ENCODE measurements around the gene CCDC33.

Gene CCDC33

DNA sequence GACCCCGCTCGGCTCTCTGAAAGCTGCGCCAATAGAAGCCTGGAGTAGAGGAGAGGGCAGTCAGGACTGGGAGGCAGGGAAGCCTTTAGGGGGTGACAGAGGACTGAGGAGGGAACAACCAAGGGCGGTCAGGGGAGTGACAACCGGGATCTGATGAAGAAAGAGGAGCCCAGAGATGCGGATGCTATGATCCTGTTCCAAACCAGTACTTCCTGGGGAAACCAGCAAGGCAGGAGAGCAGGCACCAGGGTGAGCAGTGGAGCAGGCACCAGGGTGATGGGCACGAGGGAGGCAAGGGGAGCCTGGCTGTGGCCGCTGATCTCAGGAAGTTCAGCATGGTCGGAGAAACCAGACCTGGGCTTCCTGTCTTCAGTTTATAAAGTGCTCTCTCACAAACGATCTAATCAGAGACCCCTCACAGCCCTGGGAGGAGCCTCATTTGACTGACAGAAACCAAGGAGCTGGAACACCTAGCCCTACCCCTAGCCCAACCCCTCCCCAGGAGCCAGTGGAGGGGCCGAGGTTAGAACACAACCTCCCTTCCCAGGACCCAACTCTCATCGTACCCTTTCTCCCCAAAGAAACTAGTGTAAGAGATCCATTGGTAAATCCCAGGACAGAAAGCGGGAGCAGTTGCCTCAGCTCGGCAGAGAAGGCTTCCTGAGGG, 34.9 kb downstream of the CCDC33 start:
- DNase-seq (ENCODE audit: low spot score in 2 of 2): no peak
- H3K27me3 Mint-ChIP-seq: peaks cover 63% of the 10 kb centered on the region

DNA sequence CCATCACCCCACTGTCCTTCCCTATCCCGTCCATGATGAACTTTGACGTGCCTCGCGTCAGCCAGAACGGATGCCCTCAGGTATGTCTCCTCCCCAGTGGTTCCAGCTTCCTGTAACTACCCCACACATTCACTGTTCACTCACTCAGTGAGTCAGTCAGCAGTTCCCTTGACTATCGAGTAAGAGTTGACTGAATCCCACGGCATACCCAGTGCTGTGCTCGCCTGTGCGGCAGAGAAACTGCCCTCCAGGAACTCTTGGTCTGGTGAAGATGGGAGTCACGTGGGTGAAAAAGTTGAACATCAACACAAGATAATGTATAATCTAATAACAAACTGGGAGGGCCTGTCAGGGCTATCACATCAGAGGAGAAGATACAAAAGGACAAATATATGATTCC, 36.7 kb downstream of the CCDC33 start:
- Mint-ChIP-seq H3K36me3 (ENCODE audit: insufficient read depth) (no peaks in the 10 kb centered on the region), H3K27me3 (peaks cover 78% of the 10 kb centered on the region), H3K4me3 (no peak overlapping the region), H3K4me1 (peaks cover 5% of the 10 kb centered on the region), H3K27ac (ENCODE audit: low read depth) (no peak overlapping the region), H3K9me3 (no peaks in the 10 kb centered on the region)
- no peak for ATAC-seq (replicated peaks; ENCODE audit: extremely low read depth, poor library complexity, severe bottlenecking)
- DNase-seq (ENCODE audit: low spot score in 2 of 2): no peak

More for the DNA sequence above, 34.9 kb downstream of the CCDC33 start:
- H3K36me3 Mint-ChIP-seq (ENCODE audit: insufficient read depth): no peaks in the 10 kb centered on the region
- H3K9me3 Mint-ChIP-seq: no peaks in the 10 kb centered on the region
- H3K4me1 Mint-ChIP-seq: peaks cover 5% of the 10 kb centered on the region
- H3K27ac Mint-ChIP-seq (ENCODE audit: low read depth): no peak overlapping the region
- ATAC-seq (replicated peaks; ENCODE audit: extremely low read depth, poor library complexity, severe bottlenecking): no peak
- no peak overlapping the region for H3K4me3 Mint-ChIP-seq

GRCh38 chr15:74274470-74275038, 38.4 kb downstream of the CCDC33 start:
- Mint-ChIP-seq H3K36me3 (ENCODE audit: insufficient read depth) (no peaks in the 10 kb centered on the region), H3K27me3 (peaks cover 74% of the 10 kb centered on the region), H3K4me3 (no peak overlapping the region), H3K9me3 (no peaks in the 10 kb centered on the region), H3K4me1 (peaks cover 5% of the 10 kb centered on the region), H3K27ac (ENCODE audit: low read depth) (no peak overlapping the region)
- no peak for ATAC-seq (replicated peaks; ENCODE audit: extremely low read depth, poor library complexity, severe bottlenecking)
- no peak for DNase-seq (ENCODE audit: low spot score in 2 of 2)

DNA sequence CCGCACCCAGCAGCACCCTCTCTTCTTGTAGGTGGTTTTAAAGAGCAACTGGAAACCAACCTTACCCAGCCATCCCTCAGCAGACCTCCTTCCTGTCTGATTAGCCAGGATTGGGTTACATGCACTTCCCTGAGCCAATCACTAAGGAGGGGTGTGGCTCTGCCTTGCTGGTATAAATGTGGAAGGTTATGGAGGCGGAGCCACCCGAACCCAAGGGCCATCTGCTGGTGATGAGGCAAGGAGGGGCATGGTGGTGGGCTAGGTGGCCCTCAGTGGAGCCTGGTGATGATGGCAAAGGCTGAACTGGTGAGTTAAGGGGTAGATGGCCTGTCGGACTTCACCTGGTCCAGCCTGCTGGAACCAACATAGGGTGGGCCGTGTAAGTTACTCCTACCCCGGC, 39.8 kb downstream of the CCDC33 start:
- Mint-ChIP-seq H3K27ac (ENCODE audit: low read depth) (no peak overlapping the region), H3K36me3 (ENCODE audit: insufficient read depth) (no peaks in the 10 kb centered on the region), H3K4me3 (no peak overlapping the region), H3K9me3 (no peaks in the 10 kb centered on the region), H3K27me3 (peaks cover 72% of the 10 kb centered on the region), H3K4me1 (peaks cover 2% of the 10 kb centered on the region)
- ATAC-seq (replicated peaks; ENCODE audit: extremely low read depth, poor library complexity, severe bottlenecking) (no peak), DNase-seq (ENCODE audit: low spot score in 2 of 2) (no peak)

DNA sequence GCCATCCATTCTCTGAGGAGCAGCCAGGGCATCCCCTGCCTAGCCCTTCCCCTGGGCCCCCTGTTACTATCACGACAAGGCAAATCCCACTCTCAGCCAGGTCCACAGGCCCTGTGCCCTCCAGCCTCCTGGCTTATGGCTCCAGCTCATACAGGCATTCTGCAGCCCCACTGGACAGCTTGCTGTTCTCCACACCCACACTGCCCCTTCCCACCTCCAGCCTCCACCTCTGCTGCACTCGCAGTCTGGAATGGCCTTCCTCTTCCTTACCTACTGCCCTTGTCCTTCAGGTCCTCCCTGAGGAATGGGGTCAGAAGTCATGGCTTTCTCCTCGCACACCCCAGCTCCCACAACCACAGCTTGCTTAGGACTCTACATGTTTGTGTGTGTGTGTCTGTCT, 40.4 kb downstream of the CCDC33 start:
- H3K27ac Mint-ChIP-seq (ENCODE audit: low read depth): no peak overlapping the region
- peaks cover 72% of the 10 kb centered on the region for H3K27me3 Mint-ChIP-seq

GRCh38 chr15:74277242-74277810, 41.2 kb downstream of the CCDC33 start:
- no peak for ATAC-seq (replicated peaks; ENCODE audit: extremely low read depth, poor library complexity, severe bottlenecking)
- H3K4me3 Mint-ChIP-seq: no peak overlapping the region
- H3K27ac Mint-ChIP-seq (ENCODE audit: low read depth): no peak overlapping the region
- no peaks in the 10 kb centered on the region for H3K9me3 Mint-ChIP-seq
- no peaks in the 10 kb centered on the region for H3K36me3 Mint-ChIP-seq (ENCODE audit: insufficient read depth)
- no peaks in the 10 kb centered on the region for H3K4me1 Mint-ChIP-seq
- H3K27me3 Mint-ChIP-seq: peaks cover 72% of the 10 kb centered on the region
- no peak for DNase-seq (ENCODE audit: low spot score in 2 of 2)

More for the DNA sequence above, 40.4 kb downstream of the CCDC33 start:
- no peaks in the 10 kb centered on the region for H3K4me1 Mint-ChIP-seq
- no peak for DNase-seq (ENCODE audit: low spot score in 2 of 2)
- no peak overlapping the region for H3K4me3 Mint-ChIP-seq
- H3K36me3 Mint-ChIP-seq (ENCODE audit: insufficient read depth): no peaks in the 10 kb centered on the region
- H3K9me3 Mint-ChIP-seq: no peaks in the 10 kb centered on the region
- ATAC-seq (replicated peaks; ENCODE audit: extremely low read depth, poor library complexity, severe bottlenecking): no peak

GRCh38 chr15:74278207-74278606, 42.1 kb downstream of the CCDC33 start:
- H3K27me3 Mint-ChIP-seq: peaks cover 69% of the 10 kb centered on the region
- no peaks in the 10 kb centered on the region for H3K4me1 Mint-ChIP-seq
- no peak overlapping the region for H3K4me3 Mint-ChIP-seq
- no peaks in the 10 kb centered on the region for H3K36me3 Mint-ChIP-seq (ENCODE audit: insufficient read depth)
- H3K27ac Mint-ChIP-seq (ENCODE audit: low read depth): no peak overlapping the region
- DNase-seq (ENCODE audit: low spot score in 2 of 2): no peak
- no peaks in the 10 kb centered on the region for H3K9me3 Mint-ChIP-seq
- no peak for ATAC-seq (replicated peaks; ENCODE audit: extremely low read depth, poor library complexity, severe bottlenecking)

DNA sequence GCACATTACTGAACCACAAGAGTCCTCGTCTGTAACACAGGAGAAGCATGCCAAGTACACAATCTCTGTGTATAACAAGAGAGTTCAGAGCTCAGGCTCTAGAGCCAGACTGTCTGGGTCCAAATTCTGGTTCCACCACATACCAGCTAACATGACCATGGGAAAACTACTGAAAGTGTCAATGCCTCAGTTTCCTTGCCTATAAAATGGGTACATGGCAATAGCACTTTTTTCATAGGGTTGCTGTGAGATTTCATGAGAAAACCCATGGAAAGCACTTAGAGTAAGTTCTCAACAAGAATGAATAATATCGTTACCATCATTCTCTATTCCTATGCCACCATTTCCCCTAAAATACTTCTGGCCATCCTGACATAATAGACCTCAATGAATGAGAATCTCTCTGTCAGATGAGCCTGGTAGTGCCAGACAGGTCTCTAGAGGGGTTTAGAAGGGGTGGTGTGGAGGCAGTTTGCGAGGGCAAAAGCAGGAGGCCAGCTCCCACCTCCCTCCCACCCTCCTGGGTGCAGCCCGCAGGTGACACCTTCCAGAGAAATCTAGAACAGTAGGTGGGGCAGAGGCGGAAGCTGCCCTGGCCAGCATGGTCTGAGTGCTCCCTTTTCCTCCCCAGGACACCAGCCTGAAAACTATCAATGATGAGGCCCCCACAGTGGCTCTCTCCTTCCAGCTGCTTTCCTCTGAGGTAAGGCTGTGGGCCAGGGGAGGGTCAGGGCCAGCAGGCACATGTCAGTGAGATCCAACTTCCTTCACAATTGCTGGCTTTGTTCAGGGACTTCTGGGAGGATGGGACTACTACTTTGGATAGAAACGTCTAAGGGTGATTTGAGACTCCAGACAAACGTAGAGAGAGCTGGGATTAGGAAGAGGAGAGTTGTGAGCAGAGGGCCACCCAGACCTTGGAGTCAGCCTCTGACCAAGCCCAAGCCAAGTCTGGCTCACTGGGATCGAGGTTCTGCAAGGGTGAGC, 45.3 kb downstream of the CCDC33 start:
- DNase-seq (ENCODE audit: low spot score in 2 of 2): no peak
- H3K27ac Mint-ChIP-seq (ENCODE audit: low read depth): no peak overlapping the region
- no peaks in the 10 kb centered on the region for H3K4me1 Mint-ChIP-seq
- no peak overlapping the region for H3K4me3 Mint-ChIP-seq
- no peak for ATAC-seq (replicated peaks; ENCODE audit: extremely low read depth, poor library complexity, severe bottlenecking)
- H3K27me3 Mint-ChIP-seq: peaks cover 75% of the 10 kb centered on the region
- H3K36me3 Mint-ChIP-seq (ENCODE audit: insufficient read depth): no peaks in the 10 kb centered on the region
- no peaks in the 10 kb centered on the region for H3K9me3 Mint-ChIP-seq

GRCh38 chr15:74283368-74283767, 47.2 kb downstream of the CCDC33 start:
- H3K4me3 Mint-ChIP-seq: no peak overlapping the region
- ATAC-seq (replicated peaks; ENCODE audit: extremely low read depth, poor library complexity, severe bottlenecking): no peak

GRCh38 chr15:74289671-74290070, 53.5 kb downstream of the CCDC33 start:
- no peak for DNase-seq (ENCODE audit: low spot score in 2 of 2)
- Mint-ChIP-seq H3K9me3 (peaks cover 6% of the 10 kb centered on the region), H3K27me3 (peaks cover 79% of the 10 kb centered on the region), H3K36me3 (ENCODE audit: insufficient read depth) (no peaks in the 10 kb centered on the region), H3K27ac (ENCODE audit: low read depth) (no peak overlapping the region), H3K4me1 (peaks cover 6% of the 10 kb centered on the region), H3K4me3 (no peak overlapping the region)
- ATAC-seq (replicated peaks; ENCODE audit: extremely low read depth, poor library complexity, severe bottlenecking): no peak

More at GRCh38 chr15:74283368-74283767, 47.2 kb downstream of the CCDC33 start:
- Mint-ChIP-seq H3K36me3 (ENCODE audit: insufficient read depth) (no peaks in the 10 kb centered on the region), H3K9me3 (no peaks in the 10 kb centered on the region), H3K27me3 (peaks cover 75% of the 10 kb centered on the region), H3K27ac (ENCODE audit: low read depth) (no peak overlapping the region), H3K4me1 (no peaks in the 10 kb centered on the region)
- DNase-seq (ENCODE audit: low spot score in 2 of 2): no peak

DNA sequence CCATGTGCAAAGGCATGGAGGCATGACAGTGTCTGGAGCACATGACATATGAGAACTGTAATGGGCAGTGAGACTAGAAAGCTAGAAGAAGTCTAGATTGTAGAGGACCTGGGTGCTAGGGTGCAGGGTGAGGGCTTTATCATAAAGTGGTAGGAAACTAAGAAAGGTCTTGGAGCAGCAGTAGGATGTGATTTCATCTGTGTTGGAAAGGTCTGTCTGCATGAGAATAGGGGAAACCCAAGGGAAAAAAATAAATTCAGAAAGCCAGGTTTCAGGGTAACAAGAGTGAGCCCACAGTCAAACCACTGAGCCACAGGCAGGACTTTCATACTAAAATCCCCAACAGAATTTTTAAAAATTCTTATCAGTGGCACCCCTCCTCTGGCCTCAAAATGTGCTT, 54.5 kb downstream of the CCDC33 start:
- no peak for DNase-seq (ENCODE audit: low spot score in 2 of 2)
- peaks cover 78% of the 10 kb centered on the region for H3K27me3 Mint-ChIP-seq
- peaks cover 6% of the 10 kb centered on the region for H3K4me1 Mint-ChIP-seq
- no peak overlapping the region for H3K4me3 Mint-ChIP-seq
- ATAC-seq (replicated peaks; ENCODE audit: extremely low read depth, poor library complexity, severe bottlenecking): no peak
- peaks cover 6% of the 10 kb centered on the region for H3K9me3 Mint-ChIP-seq
- peaks cover 2% of the 10 kb centered on the region for H3K36me3 Mint-ChIP-seq (ENCODE audit: insufficient read depth)
- H3K27ac Mint-ChIP-seq (ENCODE audit: low read depth): no peak overlapping the region

Measured in central memory CD8-positive, alpha-beta T cell (primary cell).